Fibroblast of the aortic adventitia (primary cell): ENCODE data around the gene HEBP1. TPM values are rescaled to one million over a fixed set of nuclear protein-coding genes. Genes with fewer than 3 reads are reported as not detected.

Source experiments
- DNase-seq: peaks from one replicate; pipeline ENCODE4 v3.0.0-alpha.2; 2010; ENCODE audit warnings: low read depth
- H3K4me3 ChIP-seq: 2 replicates; pipeline ENCODE4 v1.5.1; 2011; ENCODE audit warnings: low read depth, mild to moderate bottlenecking, control low read depth, low read length, moderate library complexity
- CTCF ChIP-seq: IDR thresholded peaks from 2 replicates; pipeline ENCODE4 v1.5.1; 2011; ENCODE audit warnings: mild to moderate bottlenecking, low read length, control low read depth, inconsistent platforms; ENCODE audit not compliant: insufficient read depth
- total RNA-seq: library from RNA; depleted of rRNA; stranded (reverse); fragments of >200 nt; gene quantifications from 2 replicates; pipeline ENCODE4 v1.2.3, GENCODE V29; 2012; ENCODE audit warnings: low replicate concordance

HEBP1 gene
- total RNA-seq, 1 donor = 14.4 TPM

- no peak for DNase-seq
- peak overlapping the region; percentile 72 for H3K4me3 ChIP-seq
- TF ChIP-seq CTCF = no peak
These were observed 505 bp upstream of the HEBP1 start for GRCh38 chr12:13000616-13000924.

- peak overlapping the region; percentile 98 for H3K4me3 ChIP-seq
- peak; percentile 35 for DNase-seq
- no peak for TF ChIP-seq CTCF
These were observed 650 bp downstream of the HEBP1 start for GRCh38 chr12:12999271-12999958.

- TF ChIP-seq CTCF = no peak
- DNase-seq = no peak
- H3K4me3 ChIP-seq = peak overlapping the region; percentile 31
These were observed 1.8 kb downstream of the HEBP1 start for GRCh38 chr12:12998248-12998647.

- DNase-seq = no peak
- H3K4me3 ChIP-seq = no peak overlapping the region
These were observed 2.3 kb downstream of the HEBP1 start for GRCh38 chr12:12997734-12998133.

GRCh38 chr12:12997156-12997555, 2.9 kb downstream of the HEBP1 start:
- no peak overlapping the region for H3K4me3 ChIP-seq
- no peak for TF ChIP-seq CTCF
- DNase-seq = no peak

More at GRCh38 chr12:12997734-12998133, 2.3 kb downstream of the HEBP1 start:
- TF ChIP-seq CTCF = no peak

- H3K4me3 ChIP-seq = no peak overlapping the region
- no peak for TF ChIP-seq CTCF
- no peak for DNase-seq
These were observed 3.9 kb downstream of the HEBP1 start for GRCh38 chr12:12996209-12996608.

GRCh38 chr12:12995088-12995487, 5.0 kb downstream of the HEBP1 start:
- TF ChIP-seq CTCF = no peak
- no peak for DNase-seq
- H3K4me3 ChIP-seq = no peak overlapping the region
